ENCODE data around the gene HS6ST1. TPM values are rescaled to one million over a fixed set of nuclear protein-coding genes. Genes with fewer than 3 reads are reported as not detected.

HS6ST1 gene
- total RNA-seq, 2 experiments from 2014 or later, result 7.0 to 8.6 TPM

GRCh38 chr2:128233790-128234395 is 84.8 kb downstream of the HS6ST1 start:
- Mint-ChIP-seq H3K36me3 (no peaks in the 10 kb centered on the region), H3K4me3 (peak overlapping the region; percentile 62), H3K4me1 (peaks cover 6% of the 10 kb centered on the region), H3K9me3 (ENCODE audit: low read depth) (no peaks in the 10 kb centered on the region), H3K27ac (no peak overlapping the region), H3K27me3 (peaks cover 13% of the 10 kb centered on the region)
- ATAC-seq (no peak), DNase-seq (no peak)
- CTCF ChIA-PET, result interaction anchor here (0.8 to 1.6 kb wide), 5 partner anchors 14 to 170 kb away, joined by 3 to 6 read pairs (median 5); no protein-coding TSS in a partner anchor

GRCh38 chr2:128232965-128233789 is 85.5 kb downstream of the HS6ST1 start:
- Mint-ChIP-seq H3K27me3 (peaks cover 13% of the 10 kb centered on the region), H3K27ac (no peak overlapping the region), H3K9me3 (ENCODE audit: low read depth) (no peaks in the 10 kb centered on the region)

GRCh38 chr2:128228894-128229293 is 89.8 kb downstream of the HS6ST1 start:
- Mint-ChIP-seq H3K36me3 (no peaks in the 10 kb centered on the region), H3K4me3 (no peak overlapping the region), H3K27ac (no peak overlapping the region), H3K27me3 (peaks cover 11% of the 10 kb centered on the region), H3K9me3 (ENCODE audit: low read depth) (no peaks in the 10 kb centered on the region), H3K4me1 (peaks cover 4% of the 10 kb centered on the region)
- DNase-seq, result no peak
- ATAC-seq, result no peak
- CTCF ChIA-PET, result no interaction called here

More at GRCh38 chr2:128232965-128233789, 85.5 kb downstream of the HS6ST1 start:
- H3K4me3 Mint-ChIP-seq, result peak overlapping the region; percentile 62
- H3K36me3 Mint-ChIP-seq, result no peaks in the 10 kb centered on the region
- peaks cover 6% of the 10 kb centered on the region for H3K4me1 Mint-ChIP-seq
- DNase-seq (peak; percentile 91), ATAC-seq (peak; percentile 99)
- CTCF ChIA-PET, result interaction anchor here (0.7 to 1.6 kb wide), 7 partner anchors 14 to 170 kb away, joined by 3 to 9 read pairs (median 4); partner anchors contain the start of gene UGGT1

GRCh38 chr2:128227862-128228261 is 90.8 kb downstream of the HS6ST1 start:
- ATAC-seq, result no peak
- CTCF ChIA-PET, result interaction anchor here (0.7 kb wide), 1 partner anchor 54 kb away, joined by 3 read pairs; no protein-coding TSS in a partner anchor
- Mint-ChIP-seq H3K4me1 (peaks cover 2% of the 10 kb centered on the region), H3K27ac (no peak overlapping the region), H3K27me3 (peaks cover 11% of the 10 kb centered on the region), H3K9me3 (ENCODE audit: low read depth) (no peaks in the 10 kb centered on the region), H3K4me3 (no peak overlapping the region), H3K36me3 (no peaks in the 10 kb centered on the region)
- no peak for DNase-seq

- Mint-ChIP-seq H3K4me3 (no peak overlapping the region), H3K9me3 (ENCODE audit: low read depth) (no peaks in the 10 kb centered on the region), H3K27ac (no peak overlapping the region), H3K27me3 (no peaks in the 10 kb centered on the region), H3K4me1 (peaks cover 4% of the 10 kb centered on the region), H3K36me3 (no peaks in the 10 kb centered on the region)
- no peak for DNase-seq
- no peak for ATAC-seq
- CTCF ChIA-PET, result interaction anchor here (0.7 kb wide), 1 partner anchor 14 kb away, joined by 3 read pairs; no protein-coding TSS in a partner anchor
Measured at GRCh38 chr2:128219891-128220290, 98.8 kb downstream of the HS6ST1 start.

- H3K27ac Mint-ChIP-seq, result no peak overlapping the region
- H3K9me3 Mint-ChIP-seq (ENCODE audit: low read depth), result no peaks in the 10 kb centered on the region
- no peak overlapping the region for H3K4me3 Mint-ChIP-seq
- H3K4me1 Mint-ChIP-seq, result peaks cover 4% of the 10 kb centered on the region
- no peaks in the 10 kb centered on the region for H3K27me3 Mint-ChIP-seq
- no peaks in the 10 kb centered on the region for H3K36me3 Mint-ChIP-seq
- no peak for DNase-seq
- CTCF ChIA-PET, result interaction anchor here (0.6 kb wide), 1 partner anchor 145 kb away, joined by 3 read pairs; no protein-coding TSS in a partner anchor
- no peak for ATAC-seq
Measured at GRCh38 chr2:128217671-128218070, 101.0 kb downstream of the HS6ST1 start.

- no peak overlapping the region for H3K27ac Mint-ChIP-seq
Measured at GRCh38 chr2:128215897-128216642, 102.6 kb downstream of the HS6ST1 start.

More at GRCh38 chr2:128215897-128216642, 102.6 kb downstream of the HS6ST1 start:
- Mint-ChIP-seq H3K27me3 (no peaks in the 10 kb centered on the region), H3K36me3 (no peaks in the 10 kb centered on the region), H3K4me1 (peaks cover 4% of the 10 kb centered on the region), H3K4me3 (no peak overlapping the region), H3K9me3 (ENCODE audit: low read depth) (no peaks in the 10 kb centered on the region)
- ATAC-seq (no peak), DNase-seq (no peak)
- CTCF ChIA-PET, result interaction anchor here (1.4 kb wide), 1 partner anchor 17 kb away, joined by 3 read pairs; no protein-coding TSS in a partner anchor

Other genes with a start within 250 kb of the HS6ST1 start
- 10 to 100 TPM; 56.3 to 63.4 TPM for gene UGGT1, start 227.7 kb downstream of the HS6ST1 start, total RNA-seq